ENCODE data around the gene RGN.
"Not testable (repeated sequence)": the region's sequence is repeated elsewhere in the genome, so short reads cannot be mapped to it uniquely, and the experiment has no call there.

RGN gene

DNA sequence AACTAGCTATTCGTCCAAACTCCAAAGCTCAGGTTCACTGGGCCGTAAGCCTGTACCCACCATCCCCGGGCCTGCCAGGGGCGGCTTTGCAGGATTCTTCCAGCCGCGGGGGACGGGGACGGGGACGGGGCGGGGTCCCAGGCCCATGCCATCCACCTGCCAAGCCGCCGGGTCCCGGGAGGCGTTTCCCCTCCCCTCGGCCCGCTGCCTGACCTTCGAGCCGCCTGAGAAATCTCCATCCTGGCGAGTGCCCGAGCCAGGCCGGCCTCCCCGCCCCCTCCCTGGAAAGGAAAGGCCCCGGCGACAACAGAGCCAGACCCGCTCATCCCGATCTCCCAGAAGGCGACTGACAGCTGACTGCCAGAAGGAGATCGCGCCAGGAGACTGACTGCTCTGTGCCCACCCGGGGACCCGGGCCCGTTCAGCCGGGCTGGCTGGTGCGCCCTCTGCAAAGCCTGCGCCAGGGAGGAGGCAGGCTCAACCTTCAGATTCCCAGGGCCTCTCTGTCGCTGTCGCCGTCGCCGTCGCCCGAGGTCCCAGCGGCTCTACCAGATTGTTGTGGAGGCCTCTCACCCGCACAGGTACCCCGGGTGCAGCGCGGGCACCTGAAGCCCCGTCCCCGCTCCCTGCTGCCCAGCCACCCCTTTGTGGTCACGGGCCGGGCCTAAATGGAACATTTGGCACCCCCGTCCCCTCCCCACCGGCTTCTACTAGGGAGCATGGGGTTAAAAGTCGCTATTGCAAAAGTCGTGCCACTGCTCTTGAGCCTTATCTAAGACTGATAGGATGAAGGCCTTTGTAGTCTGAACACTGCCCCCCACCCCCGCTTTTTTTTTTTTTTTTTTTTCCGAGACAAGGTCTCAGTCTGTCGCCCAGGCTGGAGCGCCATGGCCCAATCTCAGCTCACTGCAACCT, at the start of gene RGN:
Gene RGN, plus strand, starts transcription at position 315 of the 915 bp plus-strand sequence. CDS start 2,702 bp downstream, outside the sequence.
- DNase-seq (ENCODE audit: insufficient read length, low spot score) (no peak), FAIRE-seq (no peak)

DNA sequence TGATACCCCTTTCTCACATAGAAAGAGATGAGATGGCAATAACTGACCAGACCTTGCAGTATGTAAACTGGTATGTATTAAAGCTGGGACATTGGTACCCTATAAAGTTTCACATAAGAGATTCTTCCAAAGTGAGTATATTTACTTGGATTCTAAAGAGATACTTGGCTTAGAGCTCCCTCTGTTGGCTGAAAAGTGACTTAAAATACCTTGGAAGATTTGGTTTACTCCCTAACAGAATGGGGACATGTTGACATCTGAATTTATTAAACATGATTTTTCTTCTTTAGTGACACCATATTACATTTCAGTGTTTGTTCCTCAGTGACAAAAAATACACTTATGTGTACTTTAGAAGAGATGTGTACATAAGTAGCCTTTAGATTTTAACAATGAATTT, 47.9 kb upstream of the RGN start:
- no peak for FAIRE-seq

DNA sequence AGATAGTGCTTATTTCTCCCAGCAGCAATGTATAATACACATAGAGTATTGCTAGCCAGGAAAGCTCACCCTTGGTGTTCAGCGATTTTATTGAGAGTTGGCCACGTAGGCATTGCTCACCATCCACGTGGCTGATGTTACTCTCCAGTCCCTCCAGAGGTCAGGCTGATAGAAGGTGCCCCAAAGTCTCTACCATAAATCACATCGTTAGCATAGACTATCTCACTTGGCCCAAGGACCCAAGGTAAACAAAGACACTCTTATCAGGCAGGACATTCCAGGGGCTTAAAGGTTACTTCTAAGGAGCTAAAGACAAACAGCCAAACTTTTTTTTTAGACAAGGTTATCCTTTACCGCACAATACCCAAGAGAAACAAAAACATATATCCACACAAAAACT, 30.3 kb upstream of the RGN start:
- peak; percentile 1 for DNase-seq (ENCODE audit: insufficient read length, low spot score)
- no peak for FAIRE-seq

More for the DNA sequence above, 47.9 kb upstream of the RGN start:
- DNase-seq (ENCODE audit: insufficient read length, low spot score): peak; percentile 33

DNA sequence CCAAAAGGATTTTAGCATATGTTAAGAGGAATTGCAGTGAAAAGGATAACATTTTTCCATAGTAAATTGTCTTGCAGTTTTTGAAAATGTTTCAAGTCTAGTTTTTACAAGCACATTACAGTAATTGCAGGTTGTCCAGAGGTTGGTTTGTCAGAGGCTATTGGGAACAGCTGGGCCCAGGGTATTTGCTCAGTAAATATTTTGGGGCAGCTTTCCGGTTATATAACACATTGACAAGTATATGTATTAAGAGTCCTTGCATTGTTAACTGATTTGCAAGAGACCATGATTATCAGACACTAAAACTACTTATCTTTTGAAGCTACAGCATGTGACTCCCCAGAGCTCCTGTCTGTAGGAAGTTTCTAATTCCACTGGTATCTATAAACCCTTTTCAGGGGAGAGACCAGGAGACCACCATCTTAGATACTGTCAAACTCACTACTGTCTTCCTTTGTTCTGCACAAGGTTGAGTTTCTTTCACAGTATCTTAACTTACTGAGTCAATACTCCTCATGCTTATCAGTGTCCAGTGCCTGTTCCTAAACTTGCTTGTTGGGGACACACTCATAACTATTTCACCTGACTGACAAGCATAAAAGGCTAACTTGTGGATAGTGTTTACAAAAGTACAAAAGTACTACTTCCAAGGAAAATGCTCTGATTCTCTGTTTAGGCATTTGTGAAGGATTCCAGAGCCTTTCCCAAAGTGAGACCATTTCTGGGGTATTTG, 18.9 kb upstream of the RGN start:
- FAIRE-seq: no peak
- no peak for DNase-seq (ENCODE audit: insufficient read length, low spot score)

- DNase-seq (ENCODE audit: insufficient read length, low spot score) (no peak), FAIRE-seq (no peak)
These were observed 17.5 kb upstream of the RGN start for GRCh38 chrX:47060708-47061107.

DNA sequence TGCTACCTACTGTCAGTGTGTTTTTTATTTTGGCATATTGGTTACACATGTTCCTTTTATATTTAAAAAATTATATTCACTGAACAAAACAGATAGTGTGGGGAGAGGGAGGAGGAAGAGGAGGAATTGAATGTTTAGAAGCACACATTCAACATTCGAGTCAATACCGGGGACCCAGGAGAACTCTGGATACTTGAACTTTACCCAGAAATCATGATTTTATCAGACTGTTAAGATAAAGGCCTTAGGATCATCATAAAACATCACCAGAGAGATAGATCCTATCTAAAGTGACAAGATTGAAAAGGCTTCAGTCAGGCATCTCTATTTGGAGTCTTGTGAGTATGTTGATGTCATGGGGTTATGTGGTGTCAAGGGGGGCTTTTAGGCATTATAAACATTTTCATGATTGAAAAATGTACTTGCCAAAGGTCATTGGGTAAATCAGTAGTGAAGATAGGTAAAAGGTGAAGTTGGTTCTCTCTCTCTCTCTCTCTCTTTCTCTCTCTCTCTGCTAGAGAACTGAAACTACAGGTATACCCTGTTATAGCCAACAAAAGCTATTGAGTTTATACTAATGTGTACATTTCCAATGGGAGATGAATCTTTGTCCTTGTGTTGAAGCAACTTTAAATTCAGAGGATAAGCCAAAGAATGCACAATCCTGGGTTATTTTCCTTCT, 16.9 kb upstream of the RGN start:
- DNase-seq (ENCODE audit: insufficient read length, low spot score) (no peak), FAIRE-seq (no peak)

DNA sequence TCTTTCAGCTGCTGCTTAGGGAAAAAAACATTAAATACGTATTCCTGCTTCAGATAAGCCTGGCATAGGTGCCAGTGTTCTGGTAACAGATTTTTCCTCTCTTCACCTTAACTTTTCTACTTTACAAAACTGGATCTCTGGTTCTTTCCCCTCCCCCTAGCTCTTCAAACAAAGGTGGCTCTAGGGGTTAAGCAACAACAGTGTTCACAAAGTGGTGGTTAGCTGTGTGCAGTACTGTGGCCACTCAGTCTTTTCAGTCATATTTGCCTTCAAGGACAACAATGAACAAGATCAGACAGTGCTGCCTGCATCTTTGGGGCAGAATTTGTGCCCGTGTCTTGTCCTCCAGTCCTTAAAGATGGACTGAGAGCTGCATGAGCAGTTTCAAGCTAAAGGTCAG, 15.1 kb upstream of the RGN start:
- FAIRE-seq: no peak
- DNase-seq (ENCODE audit: insufficient read length, low spot score): no peak

GRCh38 chrX:47068214-47068613, 10.0 kb upstream of the RGN start:
- FAIRE-seq: no peak
- DNase-seq (ENCODE audit: insufficient read length, low spot score): no peak

DNA sequence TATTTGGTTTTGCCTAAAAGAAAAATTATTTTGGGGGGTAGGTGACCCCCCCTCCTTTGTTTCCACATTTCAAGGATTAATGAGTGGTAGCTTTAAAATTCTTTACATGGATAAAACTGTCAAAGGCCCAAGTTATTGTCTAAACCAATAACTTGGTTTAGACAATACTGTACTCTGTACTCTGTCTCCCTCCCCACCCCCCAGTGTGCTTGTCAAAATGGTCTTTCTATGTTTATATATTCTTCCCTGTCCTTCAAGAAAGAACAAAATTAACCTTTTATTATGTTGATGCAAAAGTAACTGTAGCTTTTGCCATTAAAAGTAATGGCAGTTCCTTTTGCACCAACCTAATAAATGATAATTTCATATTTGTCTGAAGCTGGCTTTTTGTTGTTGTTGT, 9.5 kb upstream of the RGN start:
- DNase-seq (ENCODE audit: insufficient read length, low spot score) (no peak), FAIRE-seq (no peak)

GRCh38 chrX:47080215-47080914, 2.1 kb downstream of the RGN start:
- FAIRE-seq (no peak), DNase-seq (ENCODE audit: insufficient read length, low spot score) (no peak)

- DNase-seq (ENCODE audit: insufficient read length, low spot score) (no peak), FAIRE-seq (no peak)
These were observed 2.6 kb downstream of the RGN start for GRCh38 chrX:47080915-47081236.

- no peak for DNase-seq (ENCODE audit: insufficient read length, low spot score)
- FAIRE-seq: no peak
These were observed 13.0 kb downstream of the RGN start for GRCh38 chrX:47091149-47091775.

DNA sequence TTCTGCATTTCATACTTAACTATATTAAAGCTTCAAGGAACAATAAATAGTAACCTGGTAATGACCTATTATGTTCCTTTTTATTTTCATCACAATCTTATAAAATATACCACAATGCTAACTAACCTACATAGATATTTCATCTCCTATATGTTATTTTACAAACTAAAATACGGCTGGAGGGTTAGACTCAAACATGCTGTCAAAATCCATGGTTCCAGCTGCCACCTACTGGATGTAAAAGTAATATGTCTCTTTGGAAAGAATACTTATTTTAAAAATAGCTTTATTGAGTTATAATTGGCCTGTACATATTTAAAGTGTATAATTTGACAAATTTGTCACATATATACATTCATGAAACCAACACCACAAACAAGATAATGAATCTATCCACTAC, 15.0 kb downstream of the RGN start:
- DNase-seq (ENCODE audit: insufficient read length, low spot score): peak; percentile 6

DNA sequence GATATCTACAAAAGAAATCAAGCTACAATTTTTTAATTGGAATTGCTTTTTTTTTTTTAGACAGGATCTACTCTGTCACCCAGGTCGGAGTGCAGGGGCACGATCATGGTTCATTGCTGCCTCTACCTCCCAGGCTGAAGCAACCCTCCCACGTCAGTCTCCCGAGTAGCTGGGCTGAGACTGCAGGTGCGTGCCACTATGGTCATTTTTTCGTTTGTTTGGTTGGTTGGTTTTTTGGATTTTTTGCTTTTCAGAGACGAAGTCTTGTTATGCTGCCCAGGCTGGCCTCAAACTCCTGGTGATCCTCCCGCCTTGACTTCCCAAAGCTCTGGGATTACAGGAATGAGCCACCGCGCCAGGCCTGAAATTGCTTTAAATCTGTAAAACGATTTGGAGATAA, 15.6 kb downstream of the RGN start:
- DNase-seq (ENCODE audit: insufficient read length, low spot score) (no peak), FAIRE-seq (no peak)

More for the DNA sequence above, 15.0 kb downstream of the RGN start:
- no peak for FAIRE-seq

DNA sequence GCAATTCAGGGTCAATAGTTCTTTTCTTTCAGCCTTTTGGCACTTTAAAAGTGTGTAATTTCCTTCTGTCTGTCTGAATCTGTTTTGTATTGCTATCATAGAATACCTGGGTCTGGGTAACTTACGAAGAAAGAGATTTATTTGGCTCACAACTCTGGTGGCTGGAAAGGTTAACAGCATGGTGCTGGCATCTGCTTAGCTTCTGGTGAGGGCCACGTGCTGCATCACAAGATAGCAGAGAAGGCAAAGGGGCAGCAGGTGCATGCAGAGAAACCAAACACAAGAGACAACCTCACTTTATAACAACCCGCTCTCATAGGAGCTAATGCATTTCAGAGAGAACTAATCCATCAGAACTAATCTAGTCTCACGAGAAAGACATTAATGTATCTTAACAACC, 18.8 kb downstream of the RGN start:
- no peak for DNase-seq (ENCODE audit: insufficient read length, low spot score)
- no peak for FAIRE-seq

DNA sequence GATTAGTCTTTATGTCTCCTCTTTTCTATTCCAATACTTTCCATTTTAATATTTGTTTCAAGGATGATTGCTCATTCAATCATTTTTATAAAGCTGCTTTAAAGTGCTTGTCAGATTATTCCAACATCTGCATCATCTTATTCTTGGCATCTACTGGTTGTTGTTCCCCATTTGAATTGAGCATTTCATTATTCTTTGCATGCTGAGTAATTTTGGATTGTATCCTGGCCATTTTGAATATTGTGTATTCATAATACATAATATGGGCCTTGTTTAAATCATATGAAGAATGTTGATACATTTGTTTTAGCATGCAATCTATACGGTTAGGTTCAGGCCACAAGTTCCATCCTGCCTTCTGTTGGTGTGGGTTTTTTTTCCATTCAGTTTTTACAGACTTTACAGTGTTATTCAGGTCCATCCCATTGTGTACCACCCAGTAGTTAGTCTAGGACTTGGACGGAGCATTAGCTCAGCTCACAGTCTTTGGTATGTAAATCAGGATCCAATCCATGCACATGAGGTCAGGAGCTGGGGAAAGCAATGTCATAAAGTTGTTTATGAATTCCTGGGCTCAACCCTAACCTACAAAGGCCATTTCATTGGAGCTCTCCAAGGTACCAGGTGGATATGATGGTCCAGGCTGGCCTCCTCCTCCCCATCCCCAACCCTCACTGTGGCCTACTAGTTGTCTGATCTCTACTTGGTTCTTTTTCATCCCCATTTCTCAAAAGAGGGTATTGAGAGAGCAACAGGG, 20.3 kb downstream of the RGN start:
- FAIRE-seq (no peak), DNase-seq (ENCODE audit: insufficient read length, low spot score) (no peak)

- FAIRE-seq (no peak), DNase-seq (ENCODE audit: insufficient read length, low spot score) (no peak)
These were observed 23.0 kb downstream of the RGN start for GRCh38 chrX:47101206-47101605.

DNA sequence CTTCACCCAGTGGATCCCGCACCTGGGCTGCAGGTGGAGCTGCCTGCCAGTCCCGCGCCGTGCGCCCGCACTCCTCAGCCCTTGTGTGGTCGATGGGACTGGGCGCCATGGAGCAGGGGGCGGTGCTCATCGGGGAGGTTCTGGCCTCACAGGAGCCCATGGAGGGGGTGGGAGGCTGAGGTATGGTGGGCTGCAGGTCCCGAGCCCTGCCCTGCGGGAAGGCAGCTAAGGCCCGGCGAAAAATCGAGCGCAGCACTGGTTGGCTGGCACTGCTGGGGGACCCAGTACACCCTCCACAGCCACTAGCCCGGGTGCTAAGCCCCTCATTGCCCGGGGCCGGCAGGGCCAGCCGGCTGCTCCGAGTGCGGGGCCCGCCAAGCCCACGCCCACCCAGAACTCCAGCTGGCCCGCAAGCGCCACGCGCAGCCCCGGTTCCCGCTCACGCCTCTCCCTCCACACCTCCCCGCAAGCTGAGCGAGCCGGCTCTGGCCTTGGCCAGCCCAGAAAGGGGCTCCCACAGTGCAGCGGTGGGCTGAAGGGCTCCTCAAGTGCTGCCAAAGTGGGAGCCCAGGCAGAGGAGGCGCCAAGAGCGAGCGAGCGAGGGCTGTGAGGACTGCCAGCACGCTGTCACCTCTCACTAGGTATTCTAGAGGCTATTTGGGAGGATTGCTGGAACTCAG, 32.8 kb downstream of the RGN start:
- not testable (repeated sequence) for FAIRE-seq

DNA sequence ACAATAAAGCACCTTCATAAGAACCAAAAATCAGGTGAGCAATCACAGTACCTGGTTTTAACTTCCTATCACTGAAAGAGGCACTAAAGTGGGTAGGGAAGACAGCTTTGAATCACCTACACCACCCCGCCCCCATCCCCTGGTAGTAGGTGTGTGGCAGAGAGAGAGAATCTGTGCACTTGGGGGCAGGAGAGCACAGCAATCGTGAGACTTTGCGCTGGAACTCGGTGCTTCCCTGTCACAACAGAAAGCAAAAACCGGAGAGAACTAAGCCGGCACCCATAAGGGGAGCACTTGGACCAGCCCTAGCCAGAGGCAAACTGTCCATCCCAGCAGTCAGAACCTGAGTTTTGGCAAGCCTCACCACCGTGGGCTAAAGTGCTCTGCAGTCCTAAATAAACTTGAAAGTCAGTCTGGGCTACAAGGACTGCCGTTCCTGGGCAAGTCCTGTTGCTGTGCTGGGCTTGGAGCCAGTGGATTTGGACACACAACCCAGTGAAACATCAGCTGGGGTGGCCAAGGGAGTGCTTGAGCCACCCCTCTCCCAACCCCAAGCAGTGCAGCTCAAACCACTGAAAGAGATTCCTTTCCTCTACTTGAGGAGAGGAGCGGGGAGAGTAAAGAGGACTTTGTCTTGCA, 34.2 kb downstream of the RGN start:
- FAIRE-seq: no peak
- no peak for DNase-seq (ENCODE audit: insufficient read length, low spot score)

More for the DNA sequence above, 32.8 kb downstream of the RGN start:
- not testable (repeated sequence) for DNase-seq (ENCODE audit: insufficient read length, low spot score)
